HCT116 (cell line): ENCODE data around the gene PEX26. TPM values are rescaled to one million over a fixed set of nuclear protein-coding genes. Genes with fewer than 3 reads are reported as not detected.

Experiments
- ATAC-seq: fragments of 200-7000 bp; cut with Tn5 transposase; 2 replicates; pipeline ENCODE4 v1.9.1; 2020; ENCODE audit warnings: mild to moderate bottlenecking, moderate library complexity
- BruUV-seq: library from RNA; stranded (reverse); fragments of 400-500 nt; replicated peaks from 2 replicates; lab custom pipeline; 2021; lab: Mats Ljungman, UMichigan
- CTCF ChIA-PET: fragments of 300-600 bp; sonication (Branson Sonifier 250); formaldehyde crosslinking; loops from one replicate; lab custom pipeline; 2021; ENCODE audit warnings: antibody characterized with exemption; lab: Charles Lee
- POLR2A ChIA-PET: fragments of 300-600, 350-600 bp; sonication (Branson Sonifier 250); formaldehyde crosslinking; loops from one replicate; lab custom pipeline; 2021; ENCODE audit warnings: antibody characterized with exemption; lab: Charles Lee
- RAD21 ChIA-PET, 2 experiments: fragments of 300-600 bp; sonication (Branson Sonifier 250); formaldehyde crosslinking; loops; one replicate each; lab custom pipeline; 2023; ENCODE audit warnings: low total read pairs in 2 of 2; ENCODE audit not compliant: uncharacterized antibody in 2 of 2, unreplicated experiment in 2 of 2, low non-redundant PET in 1 of 2; lab: Charles Lee
- DNase-seq: peaks from one replicate; pipeline ENCODE4 v3.0.0-alpha.2; 2010; ENCODE audit warnings: low read depth, low spot score
- H2AFZ ChIP-seq: fragments of 200-600 bp; shearing (Covaris generic), sonication (generic); 2 replicates; pipeline ENCODE4 v1.6.1; 2017; ENCODE audit warnings: low read depth, mixed run types, mixed read lengths, antibody characterized with exemption, low read length; ENCODE audit not compliant: poor library complexity, severe bottlenecking
- H3K27ac ChIP-seq: 2 replicates; pipeline ENCODE4 v1.5.1; 2012; ENCODE audit warnings: low read depth, low read length
- H3K27me3 ChIP-seq: fragments of 200-600 bp; sonication (generic); 2 replicates; pipeline ENCODE4 v1.6.1; 2016; ENCODE audit warnings: mixed run types, low read length, mixed read lengths; ENCODE audit not compliant: insufficient read depth
- H3K36me3 ChIP-seq, 2 experiments: fragments of 200-500 bp in 1 of 2; fragments of 200-600 bp in 1 of 2; sonication (Bioruptor generic) in 1 of 2; sonication (generic) in 1 of 2; 2 replicates each; pipeline versions ENCODE4 v1.5.1 to v1.6.1; 2014 to 2016; ENCODE audit warnings: low read length in 2 of 2, inconsistent platforms in 1 of 2, mixed read lengths in 1 of 2, mixed run types in 1 of 2; ENCODE audit not compliant: insufficient read depth in 2 of 2, control insufficient read depth in 1 of 2
- H3K4me1 ChIP-seq, 2 experiments: fragments of 200-600 bp in 1 of 2; sonication (generic) in 1 of 2; 2 replicates each; pipeline versions ENCODE4 v1.5.1 to v1.6.1; 2012 to 2017; ENCODE audit warnings: low read length in 2 of 2, inconsistent platforms in 1 of 2, mild to moderate bottlenecking in 1 of 2, mixed read lengths in 1 of 2, mixed run types in 1 of 2, moderate library complexity in 1 of 2; ENCODE audit not compliant: insufficient read depth in 2 of 2, control insufficient read depth in 1 of 2
- H3K4me2 ChIP-seq: fragments of 200-600 bp; sonication (generic); 2 replicates; pipeline ENCODE4 v1.6.1; 2017; ENCODE audit warnings: mixed run types, low read length, mixed read lengths
- H3K4me3 ChIP-seq, 2 experiments: fragments of 200-600 bp in 1 of 2; sonication (generic) in 1 of 2; replicated peaks in 1 of 2; 2 replicates each; pipeline ENCODE4 v1.5.1; 2011 to 2016; ENCODE audit warnings: low read length in 2 of 2, control low read depth in 1 of 2, low read depth in 1 of 2, mild to moderate bottlenecking in 1 of 2, mixed read lengths in 1 of 2, mixed run types in 1 of 2
- H3K79me2 ChIP-seq: fragments of 200-600 bp; sonication (generic); 2 replicates; pipeline ENCODE4 v1.6.1; 2017; ENCODE audit warnings: mild to moderate bottlenecking, mixed run types, low read length, moderate library complexity, mixed read lengths; ENCODE audit not compliant: insufficient read depth
- H3K9ac ChIP-seq: fragments of 200-600 bp; sonication (generic); 2 replicates; pipeline ENCODE4 v1.6.1; 2016; ENCODE audit warnings: low read length, mixed read lengths
- H3K9me2 ChIP-seq: fragments of 200-600 bp; sonication (generic), shearing (Covaris generic); 2 replicates; pipeline ENCODE4 v1.6.1; 2017; ENCODE audit warnings: mixed run types, mild to moderate bottlenecking, moderate library complexity; ENCODE audit not compliant: insufficient read depth
- H3K9me3 ChIP-seq, 2 experiments: fragments of 200-500 bp in 1 of 2; fragments of 200-600 bp in 1 of 2; sonication (Bioruptor generic) in 1 of 2; sonication (generic) in 1 of 2; 2 replicates each; pipeline ENCODE4 v1.6.1; 2014 to 2017; ENCODE audit warnings: low read length in 2 of 2, mixed read lengths in 2 of 2, inconsistent platforms in 1 of 2, low read depth in 1 of 2, mild to moderate bottlenecking in 1 of 2, mixed run types in 1 of 2, moderate library complexity in 1 of 2; ENCODE audit not compliant: control insufficient read depth in 1 of 2, insufficient read depth in 1 of 2
- H4K20me1 ChIP-seq: fragments of 200-600 bp; sonication (generic), shearing (Covaris generic); 2 replicates; pipeline ENCODE4 v1.6.1; 2017; ENCODE audit warnings: mixed run types, mild to moderate bottlenecking, moderate library complexity; ENCODE audit not compliant: insufficient read depth
- EZH2 ChIP-seq: fragments of 200-600 bp; sonication (generic); IDR thresholded peaks from 2 replicates; pipeline ENCODE4 v1.6.1; 2017; ENCODE audit warnings: antibody characterized with exemption, mixed run types
- EZH2phosphoT487 ChIP-seq: fragments of 200-600 bp; IDR thresholded peaks from 2 replicates; pipeline ENCODE4 v1.6.1; 2018; ENCODE audit warnings: antibody characterized with exemption, borderline replicate concordance
- RAD21 ChIP-seq: IDR thresholded peaks from 2 replicates; pipeline ENCODE4 v1.6.1; 2012; ENCODE audit warnings: low read depth, mild to moderate bottlenecking
- SIN3A ChIP-seq: IDR thresholded peaks from 2 replicates; pipeline ENCODE4 v1.6.1; 2012; ENCODE audit warnings: low read depth
- TCF7L2 ChIP-seq: IDR thresholded peaks from 2 replicates; pipeline ENCODE4 v1.7.0; 2011; ENCODE audit warnings: borderline replicate concordance, inconsistent platforms; ENCODE audit not compliant: insufficient read depth, insufficient read length; ENCODE audit errors: extremely low read depth
- intact Hi-C: fragments of 100-400 bp; cut with micrococcal nuclease; formaldehyde crosslinking; loops from 2 replicates; pipeline ENCODE4 v1.10.0; 2022
- total RNA-seq: library from RNA; stranded (reverse); gene quantifications from one replicate; pipeline ENCODE4 v1.2.1, GENCODE V29; 2021; ENCODE audit not compliant: unreplicated experiment
- TF ChIP-seq, protein P1 (sequence below): IDR thresholded peaks from 2 replicates; pipeline ENCODE4 v1.6.1; 2012; ENCODE audit warnings: low read depth
- TF ChIP-seq, protein P2 (sequence below), 3 experiments: fragments of 200-600 bp in 1 of 3; sonication (generic) in 1 of 3; IDR thresholded peaks in 2 of 3; conservative IDR thresholded peaks in 1 of 3; 2 replicates each; pipeline ENCODE4 v1.5.1; 2012 to 2017; ENCODE audit warnings: low read depth in 2 of 3, low read length in 2 of 3, antibody characterized with exemption in 1 of 3, borderline replicate concordance in 1 of 3, control low read depth in 1 of 3, mild to moderate bottlenecking in 1 of 3, mixed read lengths in 1 of 3, mixed run types in 1 of 3, moderate library complexity in 1 of 3; ENCODE audit not compliant: insufficient read depth in 1 of 3

Gene PEX26
- total RNA-seq, 1 experiment from 2014 or later, result 26.4 TPM

DNA sequence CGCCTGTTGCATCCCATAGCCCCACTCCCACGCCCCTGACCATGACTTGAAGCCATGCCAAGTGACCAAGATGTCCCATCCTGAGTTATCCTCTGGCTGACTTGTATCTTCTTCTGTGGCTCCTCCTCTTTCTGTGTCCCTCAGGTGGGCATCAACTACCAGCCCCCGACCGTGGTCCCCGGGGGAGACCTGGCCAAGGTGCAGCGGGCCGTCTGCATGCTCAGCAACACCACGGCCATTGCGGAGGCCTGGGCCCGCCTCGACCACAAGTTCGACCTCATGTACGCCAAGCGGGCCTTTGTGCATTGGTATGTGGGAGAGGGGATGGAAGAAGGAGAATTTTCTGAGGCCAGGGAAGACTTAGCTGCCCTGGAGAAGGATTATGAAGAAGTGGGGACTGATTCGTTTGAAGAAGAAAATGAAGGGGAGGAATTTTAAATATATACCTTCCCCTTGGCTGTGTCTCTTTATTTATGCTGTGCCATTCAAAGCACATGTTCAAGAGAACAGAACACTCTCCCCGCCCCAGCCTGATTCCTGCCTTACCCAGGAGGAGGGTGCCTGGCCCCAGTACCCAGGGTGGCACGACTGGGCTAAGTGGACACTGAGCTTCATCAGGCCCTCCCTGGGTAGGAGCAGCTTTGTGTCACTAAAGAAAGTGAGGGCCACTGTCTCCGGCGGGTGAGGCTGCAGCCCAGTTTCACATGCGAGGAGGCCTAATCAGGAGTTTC lies 53.1 kb downstream of the PEX26 start (continued):
- TF ChIP-seq, protein P1, sequence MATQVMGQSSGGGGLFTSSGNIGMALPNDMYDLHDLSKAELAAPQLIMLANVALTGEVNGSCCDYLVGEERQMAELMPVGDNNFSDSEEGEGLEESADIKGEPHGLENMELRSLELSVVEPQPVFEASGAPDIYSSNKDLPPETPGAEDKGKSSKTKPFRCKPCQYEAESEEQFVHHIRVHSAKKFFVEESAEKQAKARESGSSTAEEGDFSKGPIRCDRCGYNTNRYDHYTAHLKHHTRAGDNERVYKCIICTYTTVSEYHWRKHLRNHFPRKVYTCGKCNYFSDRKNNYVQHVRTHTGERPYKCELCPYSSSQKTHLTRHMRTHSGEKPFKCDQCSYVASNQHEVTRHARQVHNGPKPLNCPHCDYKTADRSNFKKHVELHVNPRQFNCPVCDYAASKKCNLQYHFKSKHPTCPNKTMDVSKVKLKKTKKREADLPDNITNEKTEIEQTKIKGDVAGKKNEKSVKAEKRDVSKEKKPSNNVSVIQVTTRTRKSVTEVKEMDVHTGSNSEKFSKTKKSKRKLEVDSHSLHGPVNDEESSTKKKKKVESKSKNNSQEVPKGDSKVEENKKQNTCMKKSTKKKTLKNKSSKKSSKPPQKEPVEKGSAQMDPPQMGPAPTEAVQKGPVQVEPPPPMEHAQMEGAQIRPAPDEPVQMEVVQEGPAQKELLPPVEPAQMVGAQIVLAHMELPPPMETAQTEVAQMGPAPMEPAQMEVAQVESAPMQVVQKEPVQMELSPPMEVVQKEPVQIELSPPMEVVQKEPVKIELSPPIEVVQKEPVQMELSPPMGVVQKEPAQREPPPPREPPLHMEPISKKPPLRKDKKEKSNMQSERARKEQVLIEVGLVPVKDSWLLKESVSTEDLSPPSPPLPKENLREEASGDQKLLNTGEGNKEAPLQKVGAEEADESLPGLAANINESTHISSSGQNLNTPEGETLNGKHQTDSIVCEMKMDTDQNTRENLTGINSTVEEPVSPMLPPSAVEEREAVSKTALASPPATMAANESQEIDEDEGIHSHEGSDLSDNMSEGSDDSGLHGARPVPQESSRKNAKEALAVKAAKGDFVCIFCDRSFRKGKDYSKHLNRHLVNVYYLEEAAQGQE, result no peak
- TF ChIP-seq, all 23 proteins: peak for 0

GRCh38 chr22:18133452-18133851 lies 55.7 kb downstream of the PEX26 start:
- RAD21 ChIA-PET, result no interaction called here
- POLR2A ChIA-PET, result interaction anchor here (0.6 kb wide), 1 partner anchor 16 kb away, joined by 5 read pairs; no protein-coding TSS in a partner anchor

More at GRCh38 chr22:18133452-18133851, 55.7 kb downstream of the PEX26 start:
- Histone ChIP-seq H3K9me2 (no peaks in the 10 kb centered on the region), H3K9me3 (no peaks in the 10 kb centered on the region), H2AFZ (no peak overlapping the region), H3K9ac (no peak overlapping the region), H3K4me3 (no peak overlapping the region), H3K27me3 (no peaks in the 10 kb centered on the region), H3K79me2 (no peaks in the 10 kb centered on the region), H3K27ac (no peak overlapping the region), H3K36me3 (no peaks in the 10 kb centered on the region), H3K4me2 (no peak overlapping the region), H4K20me1 (no peaks in the 10 kb centered on the region), H3K4me1 (no peaks in the 10 kb centered on the region)
- ATAC-seq (no peak), DNase-seq (no peak)
- BruUV-seq, result no TSS peak
- no peak for TF ChIP-seq RAD21
- no peak for TF ChIP-seq TCF7L2
- TF ChIP-seq EZH2phosphoT487, result no peak
- no peak for TF ChIP-seq EZH2
- TF ChIP-seq SIN3A, result no peak
- TF ChIP-seq, protein P2, sequence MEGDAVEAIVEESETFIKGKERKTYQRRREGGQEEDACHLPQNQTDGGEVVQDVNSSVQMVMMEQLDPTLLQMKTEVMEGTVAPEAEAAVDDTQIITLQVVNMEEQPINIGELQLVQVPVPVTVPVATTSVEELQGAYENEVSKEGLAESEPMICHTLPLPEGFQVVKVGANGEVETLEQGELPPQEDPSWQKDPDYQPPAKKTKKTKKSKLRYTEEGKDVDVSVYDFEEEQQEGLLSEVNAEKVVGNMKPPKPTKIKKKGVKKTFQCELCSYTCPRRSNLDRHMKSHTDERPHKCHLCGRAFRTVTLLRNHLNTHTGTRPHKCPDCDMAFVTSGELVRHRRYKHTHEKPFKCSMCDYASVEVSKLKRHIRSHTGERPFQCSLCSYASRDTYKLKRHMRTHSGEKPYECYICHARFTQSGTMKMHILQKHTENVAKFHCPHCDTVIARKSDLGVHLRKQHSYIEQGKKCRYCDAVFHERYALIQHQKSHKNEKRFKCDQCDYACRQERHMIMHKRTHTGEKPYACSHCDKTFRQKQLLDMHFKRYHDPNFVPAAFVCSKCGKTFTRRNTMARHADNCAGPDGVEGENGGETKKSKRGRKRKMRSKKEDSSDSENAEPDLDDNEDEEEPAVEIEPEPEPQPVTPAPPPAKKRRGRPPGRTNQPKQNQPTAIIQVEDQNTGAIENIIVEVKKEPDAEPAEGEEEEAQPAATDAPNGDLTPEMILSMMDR (IDR thresholded peaks at IDR 0.05 in 2 of 3, conservative IDR thresholded peaks at IDR 0.05 in 1 of 3; ENCODE audit: borderline replicate concordance in 1 of 3, insufficient read depth in 1 of 3, low read depth in 2 of 3, low read length in 2 of 3), result no peak
- TF ChIP-seq, protein P1, result no peak
- CTCF ChIA-PET, result no interaction called here
- intact Hi-C loops, result no loop called here
